ENCODE measurements around the gene NFILZ.
"Not testable (repeated sequence)": the region's sequence is repeated elsewhere in the genome, so short reads cannot be mapped to it uniquely, and the experiment has no call there.

Gene NFILZ

DNA sequence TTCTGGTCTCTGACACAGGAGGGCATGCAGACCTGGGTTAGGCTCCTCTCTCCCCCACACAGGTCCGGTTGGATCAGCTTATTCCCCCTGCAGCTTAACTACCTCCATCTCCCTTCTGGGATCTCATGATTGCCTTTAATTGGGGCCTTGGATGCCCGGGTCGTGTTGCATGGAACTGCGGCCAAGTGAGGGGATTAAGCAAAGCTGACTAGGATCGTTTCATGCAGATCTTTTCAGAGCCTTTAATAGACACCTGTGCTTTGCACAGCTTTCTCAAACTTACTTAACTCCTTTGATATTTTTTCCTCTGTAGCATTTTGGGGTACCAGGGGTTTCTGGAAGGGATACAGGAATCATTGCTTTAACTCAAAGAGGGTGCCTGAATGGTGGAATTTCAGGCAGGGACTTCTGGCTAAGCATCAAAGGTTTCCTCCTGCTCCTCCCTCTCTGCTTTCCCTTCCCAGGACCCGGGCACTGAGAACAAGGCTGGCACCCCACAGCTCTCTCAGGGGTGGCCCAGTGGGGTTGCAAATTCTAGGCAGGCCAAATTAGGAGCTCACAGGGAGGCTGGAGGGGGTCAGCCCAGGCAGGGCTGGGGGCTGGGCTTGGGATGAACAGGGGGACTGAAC lies 477 bp downstream of the NFILZ start:
- TF ChIP-seq EZH2phosphoT487 (IDR thresholded peaks at IDR 0.05; ENCODE audit: borderline replicate concordance), result no peak
- TF ChIP-seq, protein P1, sequence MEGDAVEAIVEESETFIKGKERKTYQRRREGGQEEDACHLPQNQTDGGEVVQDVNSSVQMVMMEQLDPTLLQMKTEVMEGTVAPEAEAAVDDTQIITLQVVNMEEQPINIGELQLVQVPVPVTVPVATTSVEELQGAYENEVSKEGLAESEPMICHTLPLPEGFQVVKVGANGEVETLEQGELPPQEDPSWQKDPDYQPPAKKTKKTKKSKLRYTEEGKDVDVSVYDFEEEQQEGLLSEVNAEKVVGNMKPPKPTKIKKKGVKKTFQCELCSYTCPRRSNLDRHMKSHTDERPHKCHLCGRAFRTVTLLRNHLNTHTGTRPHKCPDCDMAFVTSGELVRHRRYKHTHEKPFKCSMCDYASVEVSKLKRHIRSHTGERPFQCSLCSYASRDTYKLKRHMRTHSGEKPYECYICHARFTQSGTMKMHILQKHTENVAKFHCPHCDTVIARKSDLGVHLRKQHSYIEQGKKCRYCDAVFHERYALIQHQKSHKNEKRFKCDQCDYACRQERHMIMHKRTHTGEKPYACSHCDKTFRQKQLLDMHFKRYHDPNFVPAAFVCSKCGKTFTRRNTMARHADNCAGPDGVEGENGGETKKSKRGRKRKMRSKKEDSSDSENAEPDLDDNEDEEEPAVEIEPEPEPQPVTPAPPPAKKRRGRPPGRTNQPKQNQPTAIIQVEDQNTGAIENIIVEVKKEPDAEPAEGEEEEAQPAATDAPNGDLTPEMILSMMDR (conservative IDR thresholded peaks at IDR 0.05; ENCODE audit: low read length), result no peak
- H3K9ac ChIP-seq (ENCODE audit: low read depth, low read length, poor library complexity, severe bottlenecking), result no peak overlapping the region
- H3K27me3 ChIP-seq (ENCODE audit: insufficient read depth, low read length, poor library complexity, severe bottlenecking), result no peaks in the 10 kb centered on the region
- peaks cover 3% of the 10 kb centered on the region for H3K4me1 ChIP-seq (ENCODE audit: insufficient read depth, low read length, poor library complexity, severe bottlenecking)
- no peaks in the 10 kb centered on the region for H3F3A ChIP-seq (ENCODE audit: low read depth)
- H4K20me1 ChIP-seq (ENCODE audit: insufficient read depth, low read length, poor library complexity, severe bottlenecking), result no peaks in the 10 kb centered on the region
- H3K4me3 ChIP-seq (ENCODE audit: low read length, poor library complexity, severe bottlenecking), result no peak overlapping the region
- no peak overlapping the region for H2AFZ ChIP-seq (ENCODE audit: low read length)
- H3K4me2 ChIP-seq (ENCODE audit: low read depth, low read length, poor library complexity, severe bottlenecking), result no peak overlapping the region
- H3K36me3 ChIP-seq (ENCODE audit: insufficient read depth, low read length), result no peaks in the 10 kb centered on the region
- no peaks in the 10 kb centered on the region for H3K79me2 ChIP-seq (ENCODE audit: insufficient read depth, low read length)
- no peaks in the 10 kb centered on the region for H3K9me2 ChIP-seq (replicated peaks; ENCODE audit: low read depth, low read length)
- H3K9me3 ChIP-seq (ENCODE audit: insufficient read depth, low read depth, low read length), result no peaks in the 10 kb centered on the region

DNA sequence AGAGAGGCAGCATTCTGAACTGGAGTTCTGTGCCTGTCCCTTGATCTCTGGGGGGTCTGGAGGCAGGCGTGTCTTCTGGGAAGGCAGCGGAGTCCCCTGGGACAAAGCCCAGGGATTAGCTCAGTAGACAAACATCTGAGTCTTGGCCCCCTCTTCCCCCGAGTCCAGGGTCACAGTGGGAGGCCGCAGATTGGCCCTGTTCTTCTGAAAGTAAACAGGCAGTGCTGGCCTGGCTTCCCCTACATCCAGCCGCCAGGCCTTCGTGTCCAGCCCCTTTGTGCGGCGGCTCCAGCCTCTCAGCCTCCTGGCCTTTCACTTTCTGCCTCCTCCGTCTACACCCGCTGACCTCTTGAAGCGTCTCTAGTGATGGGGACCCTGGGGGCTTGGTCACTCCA lies 989 bp downstream of the NFILZ start:
- no peaks in the 10 kb centered on the region for H3K27me3 ChIP-seq (ENCODE audit: insufficient read depth, low read length, poor library complexity, severe bottlenecking)
- H3F3A ChIP-seq (ENCODE audit: low read depth), result no peaks in the 10 kb centered on the region
- peaks cover 3% of the 10 kb centered on the region for H3K4me1 ChIP-seq (ENCODE audit: insufficient read depth, low read length, poor library complexity, severe bottlenecking)
- no peak overlapping the region for H3K4me3 ChIP-seq (ENCODE audit: low read length, poor library complexity, severe bottlenecking)
- H3K9me2 ChIP-seq (replicated peaks; ENCODE audit: low read depth, low read length), result no peaks in the 10 kb centered on the region
- H3K79me2 ChIP-seq (ENCODE audit: insufficient read depth, low read length), result no peaks in the 10 kb centered on the region
- no peaks in the 10 kb centered on the region for H3K9me3 ChIP-seq (ENCODE audit: insufficient read depth, low read depth, low read length)
- no peak overlapping the region for H2AFZ ChIP-seq (ENCODE audit: low read length)
- no peak overlapping the region for H3K4me2 ChIP-seq (ENCODE audit: low read depth, low read length, poor library complexity, severe bottlenecking)
- H3K9ac ChIP-seq (ENCODE audit: low read depth, low read length, poor library complexity, severe bottlenecking), result no peak overlapping the region
- TF ChIP-seq, protein P1 (conservative IDR thresholded peaks at IDR 0.05; ENCODE audit: low read length), result no peak
- TF ChIP-seq EZH2phosphoT487 (IDR thresholded peaks at IDR 0.05; ENCODE audit: borderline replicate concordance), result no peak
- no peaks in the 10 kb centered on the region for H4K20me1 ChIP-seq (ENCODE audit: insufficient read depth, low read length, poor library complexity, severe bottlenecking)
- no peaks in the 10 kb centered on the region for H3K36me3 ChIP-seq (ENCODE audit: insufficient read depth, low read length)

DNA sequence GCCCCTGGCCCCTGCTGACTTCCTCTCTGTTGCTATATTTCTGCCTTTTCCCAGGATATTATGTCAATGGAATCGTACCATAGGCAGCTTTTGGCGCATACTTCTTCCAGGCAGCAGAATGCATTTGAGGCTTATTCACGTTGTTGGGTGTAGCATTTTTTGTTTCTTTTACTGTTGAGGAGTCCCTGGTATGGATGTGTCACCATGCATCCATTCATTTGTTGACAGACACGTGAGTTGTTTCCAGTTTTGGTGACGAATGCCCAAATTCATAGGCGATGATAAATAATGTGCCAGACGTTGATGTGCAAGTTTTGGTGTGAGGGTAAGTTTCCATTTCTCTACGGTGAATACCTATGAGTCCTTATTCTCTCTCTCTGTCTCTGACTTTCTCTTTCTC lies 5.0 kb downstream of the NFILZ start:
- peaks cover 3% of the 10 kb centered on the region for H3K4me1 ChIP-seq (ENCODE audit: insufficient read depth, low read length, poor library complexity, severe bottlenecking)
- TF ChIP-seq EZH2phosphoT487 (IDR thresholded peaks at IDR 0.05; ENCODE audit: borderline replicate concordance), result no peak
- H3K9me3 ChIP-seq (ENCODE audit: insufficient read depth, low read depth, low read length), result no peaks in the 10 kb centered on the region

DNA sequence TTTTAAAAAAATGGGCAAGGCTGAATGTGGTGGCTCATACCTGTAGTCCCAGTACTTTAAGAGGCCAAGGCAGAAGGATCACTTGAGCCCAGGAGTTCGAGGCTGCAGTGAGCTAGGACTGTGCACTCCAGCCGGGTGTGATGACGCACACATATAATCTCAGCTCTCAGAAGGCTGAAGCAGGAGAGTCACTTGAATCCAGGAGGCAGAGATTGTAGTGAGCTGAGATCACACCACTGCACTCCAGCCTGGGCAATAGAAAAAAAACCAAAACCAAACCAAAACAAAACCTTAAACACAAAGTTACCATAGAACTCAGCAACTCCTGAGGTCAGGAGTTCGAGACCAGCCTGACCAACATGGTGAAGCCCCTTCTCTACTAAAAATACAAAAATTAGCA lies 6.6 kb downstream of the NFILZ start:
- not testable (repeated sequence) for H3K9me2 ChIP-seq (replicated peaks; ENCODE audit: low read depth, low read length); H3K79me2 ChIP-seq (ENCODE audit: insufficient read depth, low read length); H3K4me1 ChIP-seq (ENCODE audit: insufficient read depth, low read length, poor library complexity, severe bottlenecking); H3K36me3 ChIP-seq (ENCODE audit: insufficient read depth, low read length); H4K20me1 ChIP-seq (ENCODE audit: insufficient read depth, low read length, poor library complexity, severe bottlenecking); H2AFZ ChIP-seq (ENCODE audit: low read length); H3K4me3 ChIP-seq (ENCODE audit: low read length, poor library complexity, severe bottlenecking); H3F3A ChIP-seq (ENCODE audit: low read depth); H3K9me3 ChIP-seq (ENCODE audit: insufficient read depth, low read depth, low read length); H3K9ac ChIP-seq (ENCODE audit: low read depth, low read length, poor library complexity, severe bottlenecking); H3K27me3 ChIP-seq (ENCODE audit: insufficient read depth, low read length, poor library complexity, severe bottlenecking); H3K4me2 ChIP-seq (ENCODE audit: low read depth, low read length, poor library complexity, severe bottlenecking)

More for the DNA sequence above, 5.0 kb downstream of the NFILZ start:
- Histone ChIP-seq H3K9me2 (replicated peaks; ENCODE audit: low read depth, low read length) (no peaks in the 10 kb centered on the region), H3K4me3 (ENCODE audit: low read length, poor library complexity, severe bottlenecking) (no peak overlapping the region), H3F3A (ENCODE audit: low read depth) (no peaks in the 10 kb centered on the region), H2AFZ (ENCODE audit: low read length) (no peak overlapping the region), H4K20me1 (ENCODE audit: insufficient read depth, low read length, poor library complexity, severe bottlenecking) (no peaks in the 10 kb centered on the region), H3K9ac (ENCODE audit: low read depth, low read length, poor library complexity, severe bottlenecking) (no peak overlapping the region), H3K79me2 (ENCODE audit: insufficient read depth, low read length) (no peaks in the 10 kb centered on the region), H3K27me3 (ENCODE audit: insufficient read depth, low read length, poor library complexity, severe bottlenecking) (no peaks in the 10 kb centered on the region), H3K4me2 (ENCODE audit: low read depth, low read length, poor library complexity, severe bottlenecking) (no peak overlapping the region), H3K36me3 (ENCODE audit: insufficient read depth, low read length) (no peaks in the 10 kb centered on the region)
